ENCODE data around the gene JCAD.

The JCAD gene

GRCh38 chr10:30088178-30088577 lies 28.8 kb upstream of the JCAD start:
- H3K4me2 ChIP-seq (ENCODE audit: low read depth, low read length, poor library complexity, severe bottlenecking) = no peak overlapping the region
- TF ChIP-seq EZH2phosphoT487 (IDR thresholded peaks at IDR 0.05; ENCODE audit: borderline replicate concordance) = no peak
- no peak for TF ChIP-seq CTCF (conservative IDR thresholded peaks at IDR 0.05; ENCODE audit: low read length)

GRCh38 chr10:30083934-30084333 lies 24.5 kb upstream of the JCAD start:
- Histone ChIP-seq H3K9me2 (replicated peaks; ENCODE audit: low read depth, low read length) (no peaks in the 10 kb centered on the region), H2AFZ (ENCODE audit: low read length) (no peak overlapping the region), H3F3A (ENCODE audit: low read depth) (no peaks in the 10 kb centered on the region)

More at GRCh38 chr10:30088178-30088577, 28.8 kb upstream of the JCAD start:
- H3K9me2 ChIP-seq (replicated peaks; ENCODE audit: low read depth, low read length) = no peaks in the 10 kb centered on the region
- H3K9me3 ChIP-seq (ENCODE audit: insufficient read depth, low read depth, low read length) = no peaks in the 10 kb centered on the region
- no peak overlapping the region for H3K9ac ChIP-seq (ENCODE audit: low read depth, low read length, poor library complexity, severe bottlenecking)
- H4K20me1 ChIP-seq (ENCODE audit: insufficient read depth, low read length, poor library complexity, severe bottlenecking) = no peaks in the 10 kb centered on the region
- no peaks in the 10 kb centered on the region for H3K79me2 ChIP-seq (ENCODE audit: insufficient read depth, low read length)
- H2AFZ ChIP-seq (ENCODE audit: low read length) = no peak overlapping the region
- H3K27me3 ChIP-seq (ENCODE audit: insufficient read depth, low read length, poor library complexity, severe bottlenecking) = no peaks in the 10 kb centered on the region
- no peaks in the 10 kb centered on the region for H3K4me1 ChIP-seq (ENCODE audit: insufficient read depth, low read length, poor library complexity, severe bottlenecking)
- H3K36me3 ChIP-seq (ENCODE audit: insufficient read depth, low read length) = no peaks in the 10 kb centered on the region
- H3F3A ChIP-seq (ENCODE audit: low read depth) = no peaks in the 10 kb centered on the region
- no peak overlapping the region for H3K4me3 ChIP-seq (ENCODE audit: low read length, poor library complexity, severe bottlenecking)

GRCh38 chr10:30081182-30081581 lies 21.8 kb upstream of the JCAD start:
- Histone ChIP-seq H2AFZ (ENCODE audit: low read length) (no peak overlapping the region), H3K4me2 (ENCODE audit: low read depth, low read length, poor library complexity, severe bottlenecking) (no peak overlapping the region), H3K4me1 (ENCODE audit: insufficient read depth, low read length, poor library complexity, severe bottlenecking) (no peaks in the 10 kb centered on the region), H3K9me3 (ENCODE audit: insufficient read depth, low read depth, low read length) (no peaks in the 10 kb centered on the region), H3K79me2 (ENCODE audit: insufficient read depth, low read length) (no peaks in the 10 kb centered on the region), H3K4me3 (ENCODE audit: low read length, poor library complexity, severe bottlenecking) (no peak overlapping the region), H3K9ac (ENCODE audit: low read depth, low read length, poor library complexity, severe bottlenecking) (no peak overlapping the region), H3K36me3 (ENCODE audit: insufficient read depth, low read length) (no peaks in the 10 kb centered on the region), H3K9me2 (replicated peaks; ENCODE audit: low read depth, low read length) (no peaks in the 10 kb centered on the region), H3F3A (ENCODE audit: low read depth) (no peaks in the 10 kb centered on the region), H4K20me1 (ENCODE audit: insufficient read depth, low read length, poor library complexity, severe bottlenecking) (no peaks in the 10 kb centered on the region), H3K27me3 (ENCODE audit: insufficient read depth, low read length, poor library complexity, severe bottlenecking) (no peaks in the 10 kb centered on the region)
- TF ChIP-seq CTCF (conservative IDR thresholded peaks at IDR 0.05; ENCODE audit: low read length) = no peak
- TF ChIP-seq EZH2phosphoT487 (IDR thresholded peaks at IDR 0.05; ENCODE audit: borderline replicate concordance) = no peak

More at GRCh38 chr10:30083934-30084333, 24.5 kb upstream of the JCAD start:
- Histone ChIP-seq H3K27me3 (ENCODE audit: insufficient read depth, low read length, poor library complexity, severe bottlenecking) (no peaks in the 10 kb centered on the region), H3K79me2 (ENCODE audit: insufficient read depth, low read length) (no peaks in the 10 kb centered on the region), H3K4me3 (ENCODE audit: low read length, poor library complexity, severe bottlenecking) (no peak overlapping the region), H3K9me3 (ENCODE audit: insufficient read depth, low read depth, low read length) (no peaks in the 10 kb centered on the region), H4K20me1 (ENCODE audit: insufficient read depth, low read length, poor library complexity, severe bottlenecking) (no peaks in the 10 kb centered on the region), H3K4me2 (ENCODE audit: low read depth, low read length, poor library complexity, severe bottlenecking) (no peak overlapping the region), H3K9ac (ENCODE audit: low read depth, low read length, poor library complexity, severe bottlenecking) (no peak overlapping the region), H3K36me3 (ENCODE audit: insufficient read depth, low read length) (no peaks in the 10 kb centered on the region), H3K4me1 (ENCODE audit: insufficient read depth, low read length, poor library complexity, severe bottlenecking) (no peaks in the 10 kb centered on the region)
- TF ChIP-seq CTCF (conservative IDR thresholded peaks at IDR 0.05; ENCODE audit: low read length) (no peak), EZH2phosphoT487 (IDR thresholded peaks at IDR 0.05; ENCODE audit: borderline replicate concordance) (no peak)
